ENCODE data around the gene ARHGAP6. TPM values are rescaled to one million over a fixed set of nuclear protein-coding genes. Genes with fewer than 3 reads are reported as not detected.
A peak's percentile ranks its signal among the peaks of the same experiment; 100 is the strongest.

ARHGAP6 gene
- total and polyA plus RNA-seq, 4 donors: 5.1 to 19.5 (median 12.9) TPM

GRCh38 chrX:11421805-11422524, 243.8 kb downstream of the ARHGAP6 start:
- H3K4me3 ChIP-seq (ENCODE audit: low read length in 2 of 2): no peak overlapping the region
- DNase-seq: no peak
- intact Hi-C loops (cut with DNase I): no loop called here
- ATAC-seq (ENCODE audit: low FRiP score): no peak
- no peaks in the 10 kb centered on the region for H3K36me3 ChIP-seq (ENCODE audit: control insufficient read depth in 1 of 2, insufficient read depth in 2 of 2, low read length in 1 of 2)
- no peaks in the 10 kb centered on the region for H3K4me1 ChIP-seq (ENCODE audit: control insufficient read depth in 1 of 2, insufficient read depth in 2 of 2, low read length in 2 of 2)
- 12 to 25% methylated on average over 5 of the region's 5 CpGs for WGBS, 2 donors
- H3K27me3 ChIP-seq (ENCODE audit: control insufficient read depth in 1 of 2, insufficient read depth in 2 of 2, low read length in 1 of 2): no peaks in the 10 kb centered on the region
- peak overlapping the region in 1 of 2 donors; percentile 19 for H3K27ac ChIP-seq (ENCODE audit: low read depth in 1 of 2, low read length in 2 of 2)
- H3K9me3 ChIP-seq (ENCODE audit: control insufficient read depth, low read length): no peaks in the 10 kb centered on the region

- no peak overlapping the region for H3K27ac ChIP-seq (ENCODE audit: low read depth in 1 of 2, low read length in 2 of 2)
- no peaks in the 10 kb centered on the region for H3K9me3 ChIP-seq (ENCODE audit: control insufficient read depth, low read length)
- 68 to 78% methylated on average over 4 of the region's 4 CpGs for WGBS, 2 donors
- no peak for DNase-seq
- H3K4me3 ChIP-seq (ENCODE audit: low read length in 2 of 2): no peak overlapping the region
- H3K27me3 ChIP-seq (ENCODE audit: control insufficient read depth in 1 of 2, insufficient read depth in 2 of 2, low read length in 1 of 2): no peaks in the 10 kb centered on the region
- intact Hi-C loops (cut with DNase I): no loop called here
- no peak for ATAC-seq (ENCODE audit: low FRiP score)
- no peaks in the 10 kb centered on the region for H3K36me3 ChIP-seq (ENCODE audit: control insufficient read depth in 1 of 2, insufficient read depth in 2 of 2, low read length in 1 of 2)
- no peaks in the 10 kb centered on the region for H3K4me1 ChIP-seq (ENCODE audit: control insufficient read depth in 1 of 2, insufficient read depth in 2 of 2, low read length in 2 of 2)
Observed at GRCh38 chrX:11420851-11421250, 244.9 kb downstream of the ARHGAP6 start.

DNA sequence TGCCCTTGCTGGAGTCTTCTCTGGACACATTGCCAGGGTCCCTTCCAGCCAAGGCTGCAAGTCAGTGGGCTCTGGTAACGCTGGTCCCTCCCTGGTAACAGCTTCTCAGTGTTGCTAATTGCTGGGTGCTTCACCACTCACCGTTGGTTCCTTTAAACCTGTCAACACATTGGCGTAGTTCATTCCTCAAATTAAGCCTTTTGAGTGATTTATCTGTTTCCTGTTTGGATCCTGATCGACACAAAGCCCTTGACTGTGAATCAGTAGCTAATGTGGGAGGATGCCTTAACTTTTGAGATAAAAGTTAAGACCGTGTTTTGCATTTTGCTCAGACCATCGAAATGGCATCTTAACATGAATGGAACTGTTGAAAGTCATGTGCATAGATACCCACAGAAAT, 246.6 kb downstream of the ARHGAP6 start:
- intact Hi-C loops (cut with DNase I): no loop called here
- no peaks in the 10 kb centered on the region for H3K9me3 ChIP-seq (ENCODE audit: control insufficient read depth, low read length)
- no peaks in the 10 kb centered on the region for H3K36me3 ChIP-seq (ENCODE audit: control insufficient read depth in 1 of 2, insufficient read depth in 2 of 2, low read length in 1 of 2)
- DNase-seq (no peak), ATAC-seq (ENCODE audit: low FRiP score) (no peak)
- H3K4me1 ChIP-seq (ENCODE audit: control insufficient read depth in 1 of 2, insufficient read depth in 2 of 2, low read length in 2 of 2): no peaks in the 10 kb centered on the region
- 50 to 70% methylated on average over 6 of the region's 6 CpGs for WGBS, 2 donors
- H3K4me3 ChIP-seq (ENCODE audit: low read length in 2 of 2): no peak overlapping the region
- no peaks in the 10 kb centered on the region for H3K27me3 ChIP-seq (ENCODE audit: control insufficient read depth in 1 of 2, insufficient read depth in 2 of 2, low read length in 1 of 2)
- H3K27ac ChIP-seq (ENCODE audit: low read depth in 1 of 2, low read length in 2 of 2): no peak overlapping the region

GRCh38 chrX:11416600-11416999, 249.1 kb downstream of the ARHGAP6 start:
- no peak for DNase-seq
- H3K27me3 ChIP-seq (ENCODE audit: control insufficient read depth in 1 of 2, insufficient read depth in 2 of 2, low read length in 1 of 2): no peaks in the 10 kb centered on the region
- intact Hi-C loops (cut with DNase I): no loop called here
- H3K4me1 ChIP-seq (ENCODE audit: control insufficient read depth in 1 of 2, insufficient read depth in 2 of 2, low read length in 2 of 2): no peaks in the 10 kb centered on the region
- H3K27ac ChIP-seq (ENCODE audit: low read depth in 1 of 2, low read length in 2 of 2): no peak overlapping the region
- H3K36me3 ChIP-seq (ENCODE audit: control insufficient read depth in 1 of 2, insufficient read depth in 2 of 2, low read length in 1 of 2): no peaks in the 10 kb centered on the region
- H3K4me3 ChIP-seq (ENCODE audit: low read length in 2 of 2): no peak overlapping the region
- H3K9me3 ChIP-seq (ENCODE audit: control insufficient read depth, low read length): no peaks in the 10 kb centered on the region
- 49 to 61% methylated on average over 13 of the region's 13 CpGs for WGBS, 2 donors
- no peak for ATAC-seq (ENCODE audit: low FRiP score)

DNA sequence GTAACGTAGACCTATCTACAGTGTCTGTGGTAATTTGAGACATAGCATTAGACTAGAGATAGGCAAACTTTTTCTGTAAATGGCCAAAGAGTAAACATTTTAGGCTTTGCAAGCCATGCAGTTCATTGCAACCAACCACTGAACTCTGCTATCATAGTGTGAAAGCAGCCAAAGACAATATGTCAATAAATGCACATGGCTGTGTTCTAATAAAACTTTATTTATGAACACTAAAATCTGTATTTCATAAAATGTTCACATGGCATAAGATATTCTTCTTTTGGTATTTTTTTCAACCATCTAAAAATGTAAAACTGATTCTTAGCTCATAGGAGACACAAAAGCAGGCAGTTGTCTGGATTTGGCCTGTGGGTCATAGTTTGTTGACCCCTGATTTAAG, 251.6 kb downstream of the ARHGAP6 start:
- H3K27ac ChIP-seq (ENCODE audit: low read depth in 1 of 2, low read length in 2 of 2): no peak overlapping the region
- 85 to 92% methylated on average over 1 of the region's 1 CpG for WGBS, 2 donors
- intact Hi-C loops (cut with DNase I): no loop called here

DNA sequence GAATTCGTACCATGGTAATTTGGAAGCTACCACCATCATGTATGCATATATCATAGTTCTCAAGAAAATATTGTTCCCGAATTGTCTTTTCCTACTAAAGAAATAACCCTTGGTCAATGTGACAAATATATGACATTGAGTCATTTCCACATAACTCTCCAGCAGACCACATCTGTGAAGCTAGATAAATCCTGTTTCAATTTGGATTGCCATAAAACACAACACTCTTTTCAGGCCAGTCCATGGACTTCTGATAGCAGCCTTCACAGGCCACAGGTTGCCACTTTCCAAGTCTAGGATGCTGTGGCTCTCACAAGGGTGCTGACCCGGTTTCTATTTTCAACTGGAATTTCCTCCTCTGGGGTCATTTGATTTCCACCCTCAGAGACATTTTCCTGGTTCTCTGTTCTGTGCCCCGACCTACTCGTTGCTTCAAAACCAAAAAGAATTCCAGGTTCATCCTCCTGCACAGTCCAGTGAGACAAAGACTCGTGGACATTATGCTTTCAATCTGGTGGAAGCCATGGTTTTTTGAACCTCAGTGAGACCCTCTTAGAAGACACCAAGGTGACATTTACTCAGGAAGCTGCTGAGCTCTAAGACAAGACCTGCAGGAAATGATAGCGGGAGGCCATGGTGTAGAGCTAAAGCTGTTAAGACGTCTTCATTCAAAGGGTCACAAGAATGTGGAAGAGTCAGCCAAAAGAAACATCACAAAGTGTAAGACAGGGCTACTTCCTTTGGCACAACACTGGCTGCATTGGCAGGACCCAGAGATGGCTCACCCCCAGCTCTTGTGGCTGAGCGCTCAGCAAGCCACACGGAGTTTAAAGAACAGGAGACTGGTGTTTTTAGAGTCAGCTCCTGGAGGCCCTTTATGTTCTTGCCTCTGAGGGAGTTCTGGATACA, 252.8 kb downstream of the ARHGAP6 start:
- no peak overlapping the region for H3K4me3 ChIP-seq (ENCODE audit: low read length in 2 of 2)
- peak; percentile 67 for ATAC-seq (ENCODE audit: low FRiP score)
- H3K27ac ChIP-seq (ENCODE audit: low read depth in 1 of 2, low read length in 2 of 2): no peak overlapping the region
- peak; percentile 69 to 70 for DNase-seq
- peaks cover 0 to 3% of the 10 kb centered on the region in 2 donors for H3K4me1 ChIP-seq (ENCODE audit: control insufficient read depth in 1 of 2, insufficient read depth in 2 of 2, low read length in 2 of 2)
- intact Hi-C loops (cut with DNase I): no loop called here
- 37 to 43% methylated on average over 10 of the region's 10 CpGs for WGBS, 2 donors
- no peaks in the 10 kb centered on the region for H3K27me3 ChIP-seq (ENCODE audit: control insufficient read depth in 1 of 2, insufficient read depth in 2 of 2, low read length in 1 of 2)
- H3K36me3 ChIP-seq (ENCODE audit: control insufficient read depth in 1 of 2, insufficient read depth in 2 of 2, low read length in 1 of 2): no peaks in the 10 kb centered on the region
- H3K9me3 ChIP-seq (ENCODE audit: control insufficient read depth, low read length): no peaks in the 10 kb centered on the region

More for the DNA sequence above, 251.6 kb downstream of the ARHGAP6 start:
- Histone ChIP-seq H3K4me3 (ENCODE audit: low read length in 2 of 2) (no peak overlapping the region), H3K9me3 (ENCODE audit: control insufficient read depth, low read length) (no peaks in the 10 kb centered on the region), H3K27me3 (ENCODE audit: control insufficient read depth in 1 of 2, insufficient read depth in 2 of 2, low read length in 1 of 2) (no peaks in the 10 kb centered on the region), H3K4me1 (ENCODE audit: control insufficient read depth in 1 of 2, insufficient read depth in 2 of 2, low read length in 2 of 2) (peaks cover 0 to 3% of the 10 kb centered on the region in 2 donors), H3K36me3 (ENCODE audit: control insufficient read depth in 1 of 2, insufficient read depth in 2 of 2, low read length in 1 of 2) (no peaks in the 10 kb centered on the region)
- DNase-seq: no peak
- no peak for ATAC-seq (ENCODE audit: low FRiP score)

DNA sequence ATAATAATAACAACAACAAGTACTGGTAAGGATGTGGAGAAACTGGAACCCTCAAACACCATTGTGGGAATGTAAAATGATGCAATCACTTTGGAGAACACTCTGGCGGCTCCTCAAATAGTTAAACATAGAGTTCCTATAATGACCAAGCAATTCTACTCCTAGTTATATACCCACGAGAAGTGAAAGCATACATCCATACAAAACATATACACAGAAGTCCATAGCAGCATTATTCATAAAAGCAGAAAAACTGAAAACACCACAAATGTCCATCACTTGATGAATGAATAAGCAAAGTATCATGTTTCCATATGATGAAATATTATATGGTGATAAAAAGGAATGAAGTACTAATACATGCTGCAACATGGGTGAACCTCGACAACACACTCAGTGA, 255.8 kb downstream of the ARHGAP6 start:
- Histone ChIP-seq H3K4me1 (ENCODE audit: control insufficient read depth in 1 of 2, insufficient read depth in 2 of 2, low read length in 2 of 2) (peaks cover 0 to 3% of the 10 kb centered on the region in 2 donors), H3K27me3 (ENCODE audit: control insufficient read depth in 1 of 2, insufficient read depth in 2 of 2, low read length in 1 of 2) (no peaks in the 10 kb centered on the region), H3K4me3 (ENCODE audit: low read length in 2 of 2) (no peak overlapping the region), H3K27ac (ENCODE audit: low read depth in 1 of 2, low read length in 2 of 2) (no peak overlapping the region), H3K9me3 (ENCODE audit: control insufficient read depth, low read length) (no peaks in the 10 kb centered on the region), H3K36me3 (ENCODE audit: control insufficient read depth in 1 of 2, insufficient read depth in 2 of 2, low read length in 1 of 2) (no peaks in the 10 kb centered on the region)
- 74 to 98% methylated on average over 3 of the region's 3 CpGs for WGBS, 2 donors
- no peak for DNase-seq
- intact Hi-C loops (cut with DNase I): no loop called here
- ATAC-seq (ENCODE audit: low FRiP score): no peak

GRCh38 chrX:11408783-11409182, 256.9 kb downstream of the ARHGAP6 start:
- H3K9me3 ChIP-seq (ENCODE audit: control insufficient read depth, low read length): no peaks in the 10 kb centered on the region
- intact Hi-C loops (cut with DNase I): no loop called here
- no peak overlapping the region for H3K27ac ChIP-seq (ENCODE audit: low read depth in 1 of 2, low read length in 2 of 2)
- WGBS, 2 donors: 68 to 95% methylated on average over 3 of the region's 3 CpGs
- H3K36me3 ChIP-seq (ENCODE audit: control insufficient read depth in 1 of 2, insufficient read depth in 2 of 2, low read length in 1 of 2): no peaks in the 10 kb centered on the region
- ATAC-seq (ENCODE audit: low FRiP score): no peak
- H3K4me1 ChIP-seq (ENCODE audit: control insufficient read depth in 1 of 2, insufficient read depth in 2 of 2, low read length in 2 of 2): peaks cover 0 to 3% of the 10 kb centered on the region in 2 donors
- no peak overlapping the region for H3K4me3 ChIP-seq (ENCODE audit: low read length in 2 of 2)
- DNase-seq: no peak
- H3K27me3 ChIP-seq (ENCODE audit: control insufficient read depth in 1 of 2, insufficient read depth in 2 of 2, low read length in 1 of 2): no peaks in the 10 kb centered on the region

GRCh38 chrX:11408109-11408405, 257.7 kb downstream of the ARHGAP6 start:
- WGBS, 2 donors: 58 to 69% methylated on average over 5 of the region's 5 CpGs
- Histone ChIP-seq H3K4me1 (ENCODE audit: control insufficient read depth in 1 of 2, insufficient read depth in 2 of 2, low read length in 2 of 2) (peaks cover 0 to 3% of the 10 kb centered on the region in 2 donors), H3K9me3 (ENCODE audit: control insufficient read depth, low read length) (no peaks in the 10 kb centered on the region), H3K36me3 (ENCODE audit: control insufficient read depth in 1 of 2, insufficient read depth in 2 of 2, low read length in 1 of 2) (no peaks in the 10 kb centered on the region), H3K27me3 (ENCODE audit: control insufficient read depth in 1 of 2, insufficient read depth in 2 of 2, low read length in 1 of 2) (no peaks in the 10 kb centered on the region), H3K4me3 (ENCODE audit: low read length in 2 of 2) (no peak overlapping the region), H3K27ac (ENCODE audit: low read depth in 1 of 2, low read length in 2 of 2) (no peak overlapping the region)
- no peak for ATAC-seq (ENCODE audit: low FRiP score)
- no peak for DNase-seq
- intact Hi-C loops (cut with DNase I): no loop called here
